Measurements from ENCODE around the gene ERI3. TPM values are rescaled to one million over a fixed set of nuclear protein-coding genes. Genes with fewer than 3 reads are reported as not detected.

The ERI3 gene
- total RNA-seq, 1 donor from 2014 or later, result 72.7 TPM

GRCh38 chr1:44367944-44368343, 12.9 kb upstream of the ERI3 start:
- no peak for DNase-seq (ENCODE audit: extremely low spot score, unreplicated experiment)
- Mint-ChIP-seq H3K27me3 (peaks cover 39% of the 10 kb centered on the region), H3K27ac (no peak overlapping the region), H3K4me1 (ENCODE audit: unreplicated experiment) (peaks cover 16% of the 10 kb centered on the region), H3K36me3 (no peaks in the 10 kb centered on the region), H3K9me3 (no peaks in the 10 kb centered on the region), H3K4me3 (peak overlapping the region; percentile 27)
- TF ChIP-seq CTCF (conservative IDR thresholded peaks at IDR 0.05), result no peak

- H3K4me1 Mint-ChIP-seq (ENCODE audit: unreplicated experiment), result peaks cover 16% of the 10 kb centered on the region
- TF ChIP-seq CTCF (conservative IDR thresholded peaks at IDR 0.05), result no peak
- peaks cover 42% of the 10 kb centered on the region for H3K27me3 Mint-ChIP-seq
- no peaks in the 10 kb centered on the region for H3K9me3 Mint-ChIP-seq
- no peak overlapping the region for H3K27ac Mint-ChIP-seq
- no peak for DNase-seq (ENCODE audit: extremely low spot score, unreplicated experiment)
- no peak overlapping the region for H3K4me3 Mint-ChIP-seq
- no peaks in the 10 kb centered on the region for H3K36me3 Mint-ChIP-seq
Observed at GRCh38 chr1:44366371-44366975, 11.4 kb upstream of the ERI3 start.

- no peak for DNase-seq (ENCODE audit: extremely low spot score, unreplicated experiment)
- Mint-ChIP-seq H3K9me3 (no peaks in the 10 kb centered on the region), H3K27ac (no peak overlapping the region), H3K27me3 (peaks cover 15% of the 10 kb centered on the region), H3K36me3 (no peaks in the 10 kb centered on the region), H3K4me3 (no peak overlapping the region), H3K4me1 (ENCODE audit: unreplicated experiment) (peaks cover 15% of the 10 kb centered on the region)
- no peak for TF ChIP-seq CTCF (conservative IDR thresholded peaks at IDR 0.05)
Observed at GRCh38 chr1:44361478-44361877, 6.4 kb upstream of the ERI3 start.

- H3K4me1 Mint-ChIP-seq (ENCODE audit: unreplicated experiment), result peaks cover 25% of the 10 kb centered on the region
- no peak overlapping the region for H3K4me3 Mint-ChIP-seq
- peak overlapping the region; percentile 21 for H3K27ac Mint-ChIP-seq
- no peaks in the 10 kb centered on the region for H3K9me3 Mint-ChIP-seq
- TF ChIP-seq CTCF (conservative IDR thresholded peaks at IDR 0.05), result no peak
- H3K27me3 Mint-ChIP-seq, result peaks cover 9% of the 10 kb centered on the region
- H3K36me3 Mint-ChIP-seq, result peaks cover 3% of the 10 kb centered on the region
- no peak for DNase-seq (ENCODE audit: extremely low spot score, unreplicated experiment)
Observed at GRCh38 chr1:44359234-44359935, 4.3 kb upstream of the ERI3 start.

GRCh38 chr1:44357710-44358109, 2.7 kb upstream of the ERI3 start:
- Mint-ChIP-seq H3K9me3 (no peaks in the 10 kb centered on the region), H3K27ac (no peak overlapping the region), H3K27me3 (peaks cover under 1% of the 10 kb centered on the region), H3K4me1 (ENCODE audit: unreplicated experiment) (peaks cover 42% of the 10 kb centered on the region), H3K4me3 (no peak overlapping the region), H3K36me3 (peaks cover 4% of the 10 kb centered on the region)
- DNase-seq (ENCODE audit: extremely low spot score, unreplicated experiment), result no peak
- no peak for TF ChIP-seq CTCF (conservative IDR thresholded peaks at IDR 0.05)

All from type B pancreatic cell (in vitro differentiated cells).